Omental fat pad (tissue), 4 donors: ENCODE results near the gene RAMAC. TPM values are rescaled to one million over a fixed set of nuclear protein-coding genes. Genes with fewer than 3 reads are reported as not detected.

ENCODE experiments used
- ATAC-seq: fragments of 150-250 bp; one replicate; pipeline ENCODE4 v1.9.1; 2016; ENCODE audit warnings: mild to moderate bottlenecking, moderate library complexity; ENCODE audit not compliant: low FRiP score
- DNase-seq: peaks from one replicate; pipeline ENCODE4 v3.0.0-alpha.2; 2019; ENCODE audit warnings: low spot score
- total RNA-seq, 4 donors: library from RNA; depleted of rRNA; stranded (reverse); fragments of >200 nt; gene quantifications; one replicate each; pipeline ENCODE4 v1.1.0, GENCODE V29; 2016
- TF ChIP-seq, protein P1 (sequence below), 3 donors: fragments of 450-650 bp; IDR thresholded peaks; one replicate each; pipeline ENCODE4 v1.5.1; 2016 to 2017; ENCODE audit warnings: antibody characterized with exemption in 3 of 3, mild to moderate bottlenecking in 3 of 3, moderate library complexity in 2 of 3

The RAMAC gene
- total RNA-seq, 4 donors from 2014 or later: 12.3 to 19.9 (median 16.4) TPM

DNA sequence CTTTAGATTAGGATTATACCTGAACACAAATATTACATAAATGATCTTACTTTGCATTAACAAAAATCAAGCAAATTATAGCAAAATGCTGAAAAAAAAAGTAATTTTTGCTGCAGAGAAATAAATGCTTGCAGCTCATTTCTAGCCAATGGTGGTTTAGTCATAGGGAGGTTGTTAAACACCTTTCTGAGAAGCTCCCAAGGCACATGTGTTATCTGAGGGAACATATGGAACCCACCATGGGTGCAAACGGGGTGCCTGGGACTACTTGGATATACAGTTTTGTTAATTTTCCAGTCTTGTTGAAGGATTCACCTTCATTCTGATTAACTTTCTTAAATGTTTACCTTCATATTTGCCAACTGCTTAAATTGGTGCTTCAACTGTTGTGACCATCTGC is 8.9 kb upstream of the RAMAC start:
- DNase-seq (no peak), ATAC-seq (no peak)
- TF ChIP-seq, protein P1, sequence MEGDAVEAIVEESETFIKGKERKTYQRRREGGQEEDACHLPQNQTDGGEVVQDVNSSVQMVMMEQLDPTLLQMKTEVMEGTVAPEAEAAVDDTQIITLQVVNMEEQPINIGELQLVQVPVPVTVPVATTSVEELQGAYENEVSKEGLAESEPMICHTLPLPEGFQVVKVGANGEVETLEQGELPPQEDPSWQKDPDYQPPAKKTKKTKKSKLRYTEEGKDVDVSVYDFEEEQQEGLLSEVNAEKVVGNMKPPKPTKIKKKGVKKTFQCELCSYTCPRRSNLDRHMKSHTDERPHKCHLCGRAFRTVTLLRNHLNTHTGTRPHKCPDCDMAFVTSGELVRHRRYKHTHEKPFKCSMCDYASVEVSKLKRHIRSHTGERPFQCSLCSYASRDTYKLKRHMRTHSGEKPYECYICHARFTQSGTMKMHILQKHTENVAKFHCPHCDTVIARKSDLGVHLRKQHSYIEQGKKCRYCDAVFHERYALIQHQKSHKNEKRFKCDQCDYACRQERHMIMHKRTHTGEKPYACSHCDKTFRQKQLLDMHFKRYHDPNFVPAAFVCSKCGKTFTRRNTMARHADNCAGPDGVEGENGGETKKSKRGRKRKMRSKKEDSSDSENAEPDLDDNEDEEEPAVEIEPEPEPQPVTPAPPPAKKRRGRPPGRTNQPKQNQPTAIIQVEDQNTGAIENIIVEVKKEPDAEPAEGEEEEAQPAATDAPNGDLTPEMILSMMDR (IDR thresholded peaks at IDR 0.05): no peak

DNA sequence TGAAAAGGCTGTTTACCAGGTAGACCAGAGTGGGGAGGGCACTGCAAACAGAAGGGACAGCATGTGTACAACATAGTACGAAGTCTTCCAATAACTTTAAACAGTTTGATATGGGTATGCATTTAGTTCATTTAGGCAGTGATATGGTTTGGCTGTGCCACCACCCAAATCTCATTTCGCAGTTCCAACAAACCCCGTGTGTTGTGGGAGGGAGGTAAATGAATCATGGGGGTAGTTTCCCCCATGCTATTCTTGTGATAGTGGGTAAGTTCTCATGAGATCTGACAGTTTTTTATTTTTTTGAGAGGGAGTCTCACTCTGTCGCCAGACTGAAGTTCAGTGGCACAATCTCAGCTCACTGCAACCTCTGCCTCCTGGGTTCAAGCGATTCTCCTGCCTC is 7.6 kb upstream of the RAMAC start:
- ATAC-seq (no peak), DNase-seq (no peak)
- TF ChIP-seq, protein P1 (IDR thresholded peaks at IDR 0.05): no peak

- DNase-seq (no peak), ATAC-seq (no peak)
- TF ChIP-seq, protein P1 (IDR thresholded peaks at IDR 0.05): no peak
These were observed 6.3 kb upstream of the RAMAC start for GRCh38 chr15:82979726-82980125.

GRCh38 chr15:82980981-82981380 is 5.0 kb upstream of the RAMAC start:
- ATAC-seq (no peak), DNase-seq (no peak)
- TF ChIP-seq, protein P1 (IDR thresholded peaks at IDR 0.05): no peak

DNA sequence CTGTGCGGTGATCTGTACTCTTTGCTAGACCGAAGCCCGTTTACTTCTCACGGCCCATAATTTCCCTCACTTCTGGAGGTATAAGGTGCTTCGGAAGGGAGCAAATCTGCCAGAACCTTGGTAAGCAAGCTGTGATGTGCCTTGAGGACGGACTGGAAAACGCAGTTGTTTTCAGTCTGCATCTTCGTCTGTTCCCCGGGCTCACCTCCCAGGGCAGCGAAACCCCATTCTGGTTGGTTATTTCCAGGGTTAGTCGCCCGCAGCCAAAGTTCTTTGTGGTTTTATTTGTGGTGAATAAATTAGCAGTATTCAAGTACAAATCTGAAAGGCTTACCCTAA is 401 bp downstream of the RAMAC start:
- DNase-seq (no peak), ATAC-seq (peak; percentile 73)
- TF ChIP-seq, protein P1 (IDR thresholded peaks at IDR 0.05): no peak

DNA sequence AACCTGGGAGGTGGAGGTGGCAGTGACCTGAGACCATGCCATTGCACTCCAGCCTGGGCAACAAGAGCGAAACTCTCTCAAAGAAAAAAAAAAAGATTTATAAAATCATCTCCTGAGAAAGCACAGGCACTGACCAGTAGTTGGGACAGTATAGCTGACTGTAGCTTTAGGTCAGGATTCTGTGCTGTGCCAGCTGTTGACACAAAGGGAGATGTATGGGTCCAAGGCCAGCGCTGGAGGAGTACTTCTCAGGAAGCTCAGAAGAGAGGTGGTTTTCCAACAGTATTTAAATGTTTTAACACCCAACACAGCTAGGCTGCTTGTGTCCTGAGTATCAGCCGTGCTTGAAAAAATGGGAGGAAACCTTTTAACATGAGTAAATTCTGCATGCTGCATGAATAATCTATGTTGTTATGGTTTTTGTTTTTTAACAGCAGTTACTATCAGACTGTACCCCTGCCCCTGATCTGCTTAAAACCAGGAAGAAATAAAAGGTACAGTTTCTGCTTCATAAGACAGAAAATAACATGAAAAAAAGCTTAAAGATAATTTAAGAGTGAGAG is 6.5 kb downstream of the RAMAC start:
- ATAC-seq: no peak

GRCh38 chr15:82993144-82993543 is 7.1 kb downstream of the RAMAC start:
- ATAC-seq (no peak), DNase-seq (no peak)
- TF ChIP-seq, protein P1 (IDR thresholded peaks at IDR 0.05): no peak

More for the DNA sequence above, 6.5 kb downstream of the RAMAC start:
- no peak for DNase-seq
- TF ChIP-seq, protein P1 (IDR thresholded peaks at IDR 0.05): no peak
